Left lung (tissue), 14 donors: ENCODE data around the gene HSPA1L. TPM values are rescaled to one million over a fixed set of nuclear protein-coding genes. Genes with fewer than 3 reads are reported as not detected.
"Not testable (repeated sequence)": the region's sequence is repeated elsewhere in the genome, so short reads cannot be mapped to it uniquely, and the experiment has no call there.

Experiments used
- ATAC-seq: fragments of 200-7000 bp; cut with Tn5 transposase; one replicate; pipeline ENCODE4 v1.9.1; 2020; ENCODE audit warnings: moderate library complexity
- DNase-seq, 4 donors: peaks; one replicate each; pipeline ENCODE4 v3.0.0-alpha.2; 2013 to 2020
- H3K27ac ChIP-seq, 2 donors: fragments of 200-600 bp; sonication (generic) in 1 of 2; one replicate each; pipeline versions ENCODE4 v1.5.0 to v1.8.0; 2020 to 2021
- H3K27me3 ChIP-seq, 2 donors: fragments of 200-600 bp; sonication (generic) in 1 of 2; one replicate each; pipeline versions ENCODE4 v1.5.0 to v1.8.0; 2020 to 2021
- H3K36me3 ChIP-seq, 2 donors: fragments of 200-600 bp; sonication (generic) in 1 of 2; one replicate each; pipeline versions ENCODE4 v1.5.0 to v1.8.0; 2020 to 2021
- H3K4me1 ChIP-seq, 2 donors: fragments of 200-600 bp; one replicate each; pipeline ENCODE4 v1.8.0; 2021
- H3K4me3 ChIP-seq, 2 donors: fragments of 200-600 bp; sonication (generic) in 1 of 2; one replicate each; pipeline versions ENCODE4 v1.5.0 to v1.8.0; 2020 to 2021; ENCODE audit warnings: mild to moderate bottlenecking in 1 of 2
- H3K9me3 ChIP-seq, 2 donors: fragments of 200-600 bp; sonication (generic) in 1 of 2; one replicate each; pipeline versions ENCODE4 v1.5.0 to v1.8.0; 2020 to 2021
- intact Hi-C, 2 donors: fragments of 100-400 bp; cut with DNase I; formaldehyde crosslinking; loops; one replicate each; pipeline versions ENCODE4 v1.11.2 to v1.14.2; 2022
- long read RNA-seq, 12 donors: library from polyadenylated mRNA in 2 of 12; unstranded in 2 of 12; transcript quantifications; one replicate each; pipeline ENCODE4 v2.0.0 and lab custom pipeline, GENCODE V29; 2019 to 2026
- polyA plus RNA-seq, 6 donors: library from polyadenylated mRNA; unstranded; fragments of 120-200 nt; gene quantifications; one replicate each; pipeline ENCODE4 v1.2.1, GENCODE V29; 2013; ENCODE audit not compliant: insufficient read length in 6 of 6
- total RNA-seq, 2 donors: library from RNA; stranded (reverse); fragmentation: NEBNext Ultra II Directional; extraction: Animal tissue kit (Norgen Biotek cat#: 25700); gene quantifications; one replicate each; pipeline ENCODE4 v1.2.1, GENCODE V29; 2021
- TF ChIP-seq, protein P1 (sequence below), 2 donors: fragments of 200-600 bp; sonication (generic) in 1 of 2; IDR thresholded peaks; one replicate each; pipeline versions ENCODE4 v1.5.0 to v1.8.0; 2021; ENCODE audit warnings: antibody characterized with exemption in 2 of 2
- donor health status: DM: no; HTN: yes; CAD: no.
- donor health status: DM: no; HTN: no; CAD: no.

Gene HSPA1L
- total RNA-seq (1 to 10 TPM in 1 of 2 donors, under 1 TPM in 1; 0.99 to 1.2 TPM), polyA plus RNA-seq (1 to 10 TPM; 2.8 to 4.4 (median 3.4) TPM)
- long read RNA-seq, donor 1, partial matches to known transcripts: 1,045 of 1,111 reads
- long read RNA-seq, donor 1, other reads (novel, unspliced or antisense): 64 of 1,111 reads
- long read RNA-seq, donor 2, partial matches to known transcripts: 0 of 1 reads
- long read RNA-seq, donor 2, other reads (novel, unspliced or antisense): 0 of 1 reads
- long read RNA-seq, donor 3, partial matches to known transcripts: 0 of 1 reads
- long read RNA-seq, donor 3, other reads (novel, unspliced or antisense): 0 of 1 reads
- long read RNA-seq, donor 4: 0 reads
- long read RNA-seq, donor 5: 0 reads
- long read RNA-seq, donor 6, partial matches to known transcripts: 125 of 125 reads
- long read RNA-seq, donor 6, other reads (novel, unspliced or antisense): 0 of 125 reads
- long read RNA-seq, donor 7, partial matches to known transcripts: 0 of 1 reads
- long read RNA-seq, donor 7, other reads (novel, unspliced or antisense): 0 of 1 reads
- long read RNA-seq, donor 8, partial matches to known transcripts: 171 of 172 reads
- long read RNA-seq, donor 8, other reads (novel, unspliced or antisense): 0 of 172 reads
- long read RNA-seq, donor 9: 0 reads
- long read RNA-seq, donor 10: 0 reads
- long read RNA-seq, donor 11, partial matches to known transcripts: 288 of 288 reads
- long read RNA-seq, donor 11, other reads (novel, unspliced or antisense): 0 of 288 reads
- long read RNA-seq, donor 12, partial matches to known transcripts: 0 of 1 reads
- long read RNA-seq, donor 12, other reads (novel, unspliced or antisense): 0 of 1 reads

DNA sequence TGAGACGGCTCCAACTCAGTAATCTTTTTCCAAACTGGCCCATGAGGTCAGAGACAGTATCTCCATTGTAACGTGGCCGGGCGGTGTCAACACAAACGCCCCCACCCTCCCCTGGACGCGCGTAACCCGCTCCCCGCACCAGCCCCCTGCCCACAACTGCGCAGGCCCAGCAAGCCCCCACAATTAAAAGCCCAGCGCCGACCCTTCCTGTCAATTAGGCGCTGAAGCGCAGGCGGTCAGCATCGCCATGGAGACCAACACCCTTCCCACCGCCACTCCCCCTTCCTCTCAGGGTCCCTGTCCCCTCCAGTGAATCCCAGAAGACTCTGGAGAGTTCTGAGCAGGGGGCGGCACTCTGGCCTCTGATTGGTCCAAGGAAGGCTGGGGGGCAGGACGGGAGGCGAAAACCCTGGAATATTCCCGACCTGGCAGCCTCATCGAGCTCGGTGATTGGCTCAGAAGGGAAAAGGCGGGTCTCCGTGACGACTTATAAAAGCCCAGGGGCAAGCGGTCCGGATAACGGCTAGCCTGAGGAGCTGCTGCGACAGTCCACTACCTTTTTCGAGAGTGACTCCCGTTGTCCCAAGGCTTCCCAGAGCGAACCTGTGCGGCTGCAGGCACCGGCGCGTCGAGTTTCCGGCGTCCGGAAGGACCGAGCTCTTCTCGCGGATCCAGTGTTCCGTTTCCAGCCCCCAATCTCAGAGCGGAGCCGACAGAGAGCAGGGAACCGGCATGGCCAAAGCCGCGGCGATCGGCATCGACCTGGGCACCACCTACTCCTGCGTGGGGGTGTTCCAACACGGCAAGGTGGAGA, at the start of gene HSPA1L, which contains the start of gene HSPA1A:
Gene HSPA1L (minus strand): TSS at position 259 of the 814 bp plus-strand sequence. CDS start 3,311 bp downstream, outside the sequence.
Gene HSPA1A (plus strand): TSS at position 519 of the 814 bp plus-strand sequence. CDS start 214 bp downstream, at position 733.
- ATAC-seq: peak; percentile 71

DNA sequence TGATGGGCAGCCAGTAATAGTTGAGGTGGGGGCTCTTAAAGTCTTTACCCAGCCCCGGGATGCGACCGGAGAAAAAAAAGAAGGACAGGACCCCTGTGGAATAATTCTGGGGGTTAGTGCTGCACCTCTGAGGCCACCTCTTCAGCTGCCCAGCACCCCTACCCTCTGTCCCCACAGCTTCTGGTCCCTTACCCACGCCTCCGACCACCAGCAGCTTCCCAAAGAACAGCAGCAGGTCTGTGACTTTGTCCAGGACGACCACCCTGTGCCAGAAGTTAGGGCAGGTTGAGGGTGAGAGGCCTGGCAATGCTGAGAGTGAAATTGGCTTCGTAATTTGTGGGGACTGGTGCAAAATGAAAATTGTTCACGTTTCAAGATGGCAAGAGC, 49.7 kb upstream of the HSPA1L start:
- TF ChIP-seq, protein P1, sequence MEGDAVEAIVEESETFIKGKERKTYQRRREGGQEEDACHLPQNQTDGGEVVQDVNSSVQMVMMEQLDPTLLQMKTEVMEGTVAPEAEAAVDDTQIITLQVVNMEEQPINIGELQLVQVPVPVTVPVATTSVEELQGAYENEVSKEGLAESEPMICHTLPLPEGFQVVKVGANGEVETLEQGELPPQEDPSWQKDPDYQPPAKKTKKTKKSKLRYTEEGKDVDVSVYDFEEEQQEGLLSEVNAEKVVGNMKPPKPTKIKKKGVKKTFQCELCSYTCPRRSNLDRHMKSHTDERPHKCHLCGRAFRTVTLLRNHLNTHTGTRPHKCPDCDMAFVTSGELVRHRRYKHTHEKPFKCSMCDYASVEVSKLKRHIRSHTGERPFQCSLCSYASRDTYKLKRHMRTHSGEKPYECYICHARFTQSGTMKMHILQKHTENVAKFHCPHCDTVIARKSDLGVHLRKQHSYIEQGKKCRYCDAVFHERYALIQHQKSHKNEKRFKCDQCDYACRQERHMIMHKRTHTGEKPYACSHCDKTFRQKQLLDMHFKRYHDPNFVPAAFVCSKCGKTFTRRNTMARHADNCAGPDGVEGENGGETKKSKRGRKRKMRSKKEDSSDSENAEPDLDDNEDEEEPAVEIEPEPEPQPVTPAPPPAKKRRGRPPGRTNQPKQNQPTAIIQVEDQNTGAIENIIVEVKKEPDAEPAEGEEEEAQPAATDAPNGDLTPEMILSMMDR (IDR thresholded peaks at IDR 0.05): no peak
- DNase-seq: no peak
- Histone ChIP-seq H3K27ac (no peak overlapping the region), H3K4me1 (peaks cover 11 to 29% of the 10 kb centered on the region in 2 donors), H3K36me3 (peaks cover 0 to 12% of the 10 kb centered on the region in 2 donors), H3K4me3 (no peak overlapping the region), H3K9me3 (no peaks in the 10 kb centered on the region), H3K27me3 (no peaks in the 10 kb centered on the region)
- ATAC-seq: no peak
- intact Hi-C loops: loop anchor here in 1 of 2 donors (10.0 kb wide), 1 partner anchor 190 kb away; no protein-coding TSS in a partner anchor

More for the DNA sequence above, at the start of gene HSPA1L, which contains the start of gene HSPA1A:
- Histone ChIP-seq H3K4me3 (peak within 1 kb of the TSS; percentile 37 to 56), H3K36me3 (no peaks in the 10 kb centered on the region), H3K27me3 (no peaks in the 10 kb centered on the region), H3K4me1 (peaks cover 24 to 53% of the 10 kb centered on the region in 2 donors), H3K27ac (peak within 1 kb of the TSS; percentile 96 to 100), H3K9me3 (no peaks in the 10 kb centered on the region)
- intact Hi-C loops: no loop called here
- TF ChIP-seq, protein P1 (IDR thresholded peaks at IDR 0.05): no peak
- peak; percentile 95 to 99 (median 97) for DNase-seq

DNA sequence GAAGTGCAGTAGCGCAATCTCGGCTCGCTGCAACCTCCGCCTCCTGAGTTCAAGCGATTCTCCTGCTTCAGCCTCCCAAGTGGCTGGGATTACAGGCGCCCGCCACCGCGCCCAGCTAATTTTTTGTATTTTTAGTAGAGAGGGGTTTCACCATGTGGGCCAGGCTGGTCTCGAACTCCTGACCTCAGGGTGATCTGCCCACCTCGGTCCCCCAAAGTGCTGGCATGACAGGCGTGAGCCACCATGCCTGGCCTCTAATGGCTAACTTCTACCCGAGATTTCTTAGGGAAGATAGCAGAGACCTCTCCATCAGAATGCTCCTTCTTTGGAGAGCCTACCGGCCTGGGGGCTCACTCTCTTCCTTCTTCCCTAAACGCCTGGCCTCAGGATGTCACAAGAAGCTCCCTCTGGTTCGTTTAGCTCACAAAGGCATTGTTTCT, 49.1 kb upstream of the HSPA1L start:
- not testable (repeated sequence) for DNase-seq, H3K27me3 ChIP-seq, ATAC-seq, H3K9me3 ChIP-seq
- intact Hi-C loops: loop anchor here in 1 of 2 donors (10.0 kb wide), 1 partner anchor 189 kb away; no protein-coding TSS in a partner anchor
- Histone ChIP-seq H3K4me3 (peak overlapping the region; percentile 41 to 84), H3K36me3 (peaks cover 0 to 19% of the 10 kb centered on the region in 2 donors), H3K27ac (peak overlapping the region; percentile 80 to 91), H3K4me1 (peaks cover 11 to 29% of the 10 kb centered on the region in 2 donors)

DNA sequence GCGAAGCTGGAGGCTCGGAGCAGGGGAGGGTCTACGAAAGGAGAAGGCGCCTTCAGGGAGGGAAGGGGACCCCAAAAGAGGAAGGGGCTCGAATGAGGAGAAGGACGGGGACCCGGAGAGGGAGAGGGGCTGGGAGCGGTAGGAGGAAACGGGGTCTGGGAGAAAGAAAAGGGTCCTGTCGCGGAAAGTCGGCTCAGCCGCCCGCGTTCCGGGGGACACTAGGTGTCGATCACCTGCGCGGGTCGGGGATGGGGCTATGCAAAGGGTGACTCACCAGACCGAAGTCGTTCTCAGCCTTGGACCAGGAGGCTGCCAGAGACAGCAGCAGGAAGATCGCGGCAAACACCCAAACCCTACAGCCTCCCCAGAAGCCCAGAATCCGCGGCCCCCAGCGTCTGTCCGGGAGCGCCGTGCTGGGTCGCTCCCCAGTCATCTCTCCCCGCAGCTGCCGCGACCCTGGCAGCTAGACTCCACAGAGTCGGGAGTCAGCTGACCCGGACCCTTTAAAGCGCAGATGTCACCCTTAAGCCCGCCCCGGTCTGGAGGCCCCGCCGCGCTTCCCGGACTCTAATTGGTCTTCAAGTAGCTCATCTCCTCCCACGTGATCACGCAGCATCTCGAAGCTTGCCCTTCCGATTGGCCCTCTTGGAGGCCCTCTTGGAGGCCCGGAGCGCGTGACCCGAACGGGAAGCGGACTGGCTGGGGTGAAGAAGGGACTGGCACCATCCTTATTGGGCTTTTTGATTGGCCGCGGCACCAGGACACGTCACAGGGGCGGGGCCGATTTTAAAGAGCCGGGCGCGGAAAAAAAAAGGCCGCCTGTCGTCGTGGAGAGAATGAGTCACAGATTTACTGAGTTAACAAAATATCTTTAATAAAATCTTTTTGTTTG, 47.5 kb upstream of the HSPA1L start, which contains the start of gene NEU1:
Gene NEU1 (minus strand): TSS at position 478 of the 892 bp plus-strand sequence. CDS start 45 bp downstream, at position 433.
- ATAC-seq (peak; percentile 95), DNase-seq (peak; percentile 98 to 100 (median 100))
- Histone ChIP-seq H3K4me3 (peak within 1 kb of the TSS; percentile 84), H3K36me3 (peaks cover 0 to 34% of the 10 kb centered on the region in 2 donors), H3K27ac (peak within 1 kb of the TSS; percentile 80 to 91), H3K27me3 (no peaks in the 10 kb centered on the region), H3K4me1 (peaks cover 11 to 29% of the 10 kb centered on the region in 2 donors), H3K9me3 (no peaks in the 10 kb centered on the region)
- TF ChIP-seq, protein P1 (IDR thresholded peaks at IDR 0.05): no peak
- intact Hi-C loops: loop anchor here in 1 of 2 donors (10.0 kb wide), 1 partner anchor 188 kb away; no protein-coding TSS in a partner anchor
